Measurements from ENCODE around the gene WNT9B.

DNA sequence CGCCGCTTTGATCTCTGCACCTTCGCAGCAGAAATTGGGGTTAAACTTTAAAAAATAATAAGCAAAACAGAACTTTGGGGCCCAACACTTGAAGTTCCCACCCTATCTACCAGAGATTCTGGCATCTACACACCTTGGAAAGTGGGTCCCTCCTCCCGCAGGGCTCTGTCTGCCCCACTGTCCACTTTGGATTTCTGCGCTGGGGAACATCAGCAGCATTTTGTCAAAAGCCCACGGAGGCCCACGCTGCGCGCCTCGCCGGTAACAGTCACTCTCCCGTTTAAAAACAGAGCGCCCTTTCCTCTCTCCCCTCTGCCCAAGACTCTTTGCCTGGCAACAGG, 725 bp upstream of the WNT9B start:
- no peak for TF ChIP-seq EZH2 (IDR thresholded peaks at IDR 0.05; ENCODE audit: low read length, unreplicated experiment)
- TF ChIP-seq, protein P1, sequence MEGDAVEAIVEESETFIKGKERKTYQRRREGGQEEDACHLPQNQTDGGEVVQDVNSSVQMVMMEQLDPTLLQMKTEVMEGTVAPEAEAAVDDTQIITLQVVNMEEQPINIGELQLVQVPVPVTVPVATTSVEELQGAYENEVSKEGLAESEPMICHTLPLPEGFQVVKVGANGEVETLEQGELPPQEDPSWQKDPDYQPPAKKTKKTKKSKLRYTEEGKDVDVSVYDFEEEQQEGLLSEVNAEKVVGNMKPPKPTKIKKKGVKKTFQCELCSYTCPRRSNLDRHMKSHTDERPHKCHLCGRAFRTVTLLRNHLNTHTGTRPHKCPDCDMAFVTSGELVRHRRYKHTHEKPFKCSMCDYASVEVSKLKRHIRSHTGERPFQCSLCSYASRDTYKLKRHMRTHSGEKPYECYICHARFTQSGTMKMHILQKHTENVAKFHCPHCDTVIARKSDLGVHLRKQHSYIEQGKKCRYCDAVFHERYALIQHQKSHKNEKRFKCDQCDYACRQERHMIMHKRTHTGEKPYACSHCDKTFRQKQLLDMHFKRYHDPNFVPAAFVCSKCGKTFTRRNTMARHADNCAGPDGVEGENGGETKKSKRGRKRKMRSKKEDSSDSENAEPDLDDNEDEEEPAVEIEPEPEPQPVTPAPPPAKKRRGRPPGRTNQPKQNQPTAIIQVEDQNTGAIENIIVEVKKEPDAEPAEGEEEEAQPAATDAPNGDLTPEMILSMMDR (conservative IDR thresholded peaks at IDR 0.05; ENCODE audit: low read depth, low read length): no peak
- no peak for TF ChIP-seq EZH2phosphoT487 (IDR thresholded peaks at IDR 0.05; ENCODE audit: borderline replicate concordance, low read length)
